ENCODE measurements around the gene COQ2.

COQ2 gene

DNA sequence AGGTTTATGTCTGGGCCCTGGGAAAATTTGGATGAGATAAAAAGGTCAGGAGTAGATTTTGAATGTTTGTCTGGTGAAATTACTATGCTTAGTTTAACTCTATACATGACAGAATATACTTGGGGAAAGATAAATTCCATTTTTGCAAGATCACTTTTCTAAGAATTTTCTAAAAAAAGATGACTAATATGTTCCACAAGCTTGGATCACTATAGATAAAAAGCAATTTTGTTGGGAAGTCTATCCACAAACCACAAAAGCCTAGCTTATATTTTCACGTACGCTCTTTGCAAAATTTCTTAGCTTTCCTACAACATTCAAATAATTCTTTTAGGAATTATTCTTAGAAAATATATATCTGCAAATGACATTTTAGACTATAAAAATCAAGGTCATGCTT, 20.6 kb upstream of the COQ2 start:
- no peak for TF ChIP-seq GATA3 (IDR thresholded peaks at IDR 0.05; ENCODE audit: low read depth, low read length)
- no peak for TF ChIP-seq GATA2 (IDR thresholded peaks at IDR 0.05; ENCODE audit: low read depth, low read length)

DNA sequence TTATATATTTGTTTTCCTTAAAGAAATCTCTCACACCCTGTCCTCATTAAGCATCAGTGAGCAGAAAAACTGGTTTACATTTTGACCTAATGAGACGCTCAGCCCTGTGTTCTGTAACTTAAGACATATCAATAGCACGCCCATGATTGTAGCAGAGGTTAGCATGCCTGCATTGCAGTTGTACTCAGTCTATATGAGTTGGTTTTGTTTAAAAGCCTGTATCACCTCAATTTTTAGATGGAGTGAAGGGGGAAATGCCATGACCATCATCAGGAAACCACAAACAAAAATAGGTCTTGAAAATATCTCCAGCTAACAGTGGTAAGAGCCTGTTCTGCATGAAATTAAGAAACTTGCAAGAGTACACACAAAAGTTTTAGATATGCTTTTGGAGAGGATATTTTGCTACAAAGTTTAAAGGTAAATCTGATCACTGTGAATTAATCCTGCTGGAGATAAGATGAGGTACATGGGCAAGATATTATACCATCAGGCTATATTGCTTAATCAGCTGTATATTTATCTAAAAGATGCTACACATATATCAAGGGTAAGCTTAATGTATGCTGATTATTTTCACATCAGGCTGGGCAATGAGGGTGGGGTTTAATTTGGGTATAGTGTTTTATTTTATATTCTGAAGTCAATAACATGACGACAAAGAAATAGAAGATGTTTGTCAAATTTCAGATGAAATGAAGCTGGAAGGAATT, 13.1 kb upstream of the COQ2 start:
- TF ChIP-seq GATA3 (IDR thresholded peaks at IDR 0.05; ENCODE audit: low read depth, low read length) (no peak), GATA2 (IDR thresholded peaks at IDR 0.05; ENCODE audit: low read depth, low read length) (no peak)

DNA sequence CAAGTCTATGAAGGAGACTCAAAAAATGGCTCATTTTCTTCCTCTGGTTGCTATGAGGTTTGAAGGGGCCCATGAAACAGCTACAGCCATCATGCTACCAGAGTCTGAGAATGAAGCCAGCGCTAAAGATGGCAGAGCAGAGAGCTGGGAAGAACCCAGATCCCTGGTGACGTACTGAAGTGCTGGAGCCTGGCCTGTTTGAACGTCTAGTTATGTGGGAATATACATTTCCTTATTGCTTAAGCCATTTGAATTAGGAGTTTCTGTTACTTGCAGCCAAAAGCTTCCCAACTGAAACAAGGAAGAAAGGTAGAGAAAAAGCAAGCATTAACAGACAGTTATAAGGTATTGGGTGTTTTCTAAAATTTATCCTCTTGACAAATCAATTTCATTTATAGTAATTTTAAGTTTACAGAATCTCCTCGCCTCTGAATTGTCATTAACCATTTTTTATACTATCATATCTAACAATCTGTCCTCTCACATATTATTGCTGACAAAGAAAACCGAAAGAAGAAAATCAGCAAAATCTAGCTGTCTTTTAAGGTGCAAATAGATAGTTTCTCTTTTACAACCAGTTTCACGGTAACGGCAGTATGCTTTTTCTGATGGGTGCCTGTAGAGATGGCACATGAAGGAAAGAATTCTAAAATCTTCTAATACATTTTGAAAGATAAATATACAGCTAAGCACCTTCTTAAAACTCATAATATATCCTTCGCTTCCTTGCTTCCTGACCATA, 8.9 kb upstream of the COQ2 start:
- TF ChIP-seq GATA3 (IDR thresholded peaks at IDR 0.05; ENCODE audit: low read depth, low read length) (no peak), GATA2 (IDR thresholded peaks at IDR 0.05; ENCODE audit: low read depth, low read length) (no peak)

DNA sequence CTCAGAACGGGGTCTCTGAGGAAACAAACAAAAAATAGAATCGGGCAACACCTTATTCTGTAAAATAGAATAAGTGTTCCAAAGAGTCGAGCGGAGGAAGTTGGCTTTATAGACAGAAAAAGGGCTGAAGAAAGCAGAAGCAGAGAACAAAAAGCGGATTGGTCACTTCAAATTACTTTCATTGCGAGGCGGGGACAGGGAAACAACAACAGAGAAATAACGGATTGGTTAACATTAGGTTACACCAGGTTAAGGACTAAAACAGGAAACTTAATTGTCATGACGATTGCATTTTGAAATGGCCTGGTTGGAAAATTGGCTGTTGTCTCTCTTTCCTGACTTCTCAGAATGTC, 433 bp upstream of the COQ2 start:
- TF ChIP-seq GATA3 (IDR thresholded peaks at IDR 0.05; ENCODE audit: low read depth, low read length) (no peak), GATA2 (IDR thresholded peaks at IDR 0.05; ENCODE audit: low read depth, low read length) (no peak)

DNA sequence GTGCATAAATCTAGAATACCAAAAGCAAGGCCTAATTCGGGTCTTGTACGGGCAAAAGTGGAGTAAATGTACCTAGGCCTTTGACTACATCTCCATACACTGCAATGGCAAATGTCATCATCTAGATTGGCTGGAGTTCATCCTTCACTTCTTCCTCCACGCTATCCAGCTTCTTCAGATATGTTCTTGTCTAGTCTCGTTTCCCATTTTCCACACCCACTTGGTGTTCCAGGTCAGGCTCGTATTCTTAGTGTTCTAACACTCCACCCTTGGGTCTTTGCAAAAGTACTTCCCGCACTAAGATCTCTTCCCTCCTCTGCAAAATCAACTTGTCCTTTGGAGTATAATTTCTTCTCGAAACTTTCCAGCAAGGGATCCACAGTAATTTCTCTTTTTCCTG, 1.4 kb downstream of the COQ2 start:
- TF ChIP-seq GATA2 (IDR thresholded peaks at IDR 0.05; ENCODE audit: low read depth, low read length) (no peak), GATA3 (IDR thresholded peaks at IDR 0.05; ENCODE audit: low read depth, low read length) (no peak)

DNA sequence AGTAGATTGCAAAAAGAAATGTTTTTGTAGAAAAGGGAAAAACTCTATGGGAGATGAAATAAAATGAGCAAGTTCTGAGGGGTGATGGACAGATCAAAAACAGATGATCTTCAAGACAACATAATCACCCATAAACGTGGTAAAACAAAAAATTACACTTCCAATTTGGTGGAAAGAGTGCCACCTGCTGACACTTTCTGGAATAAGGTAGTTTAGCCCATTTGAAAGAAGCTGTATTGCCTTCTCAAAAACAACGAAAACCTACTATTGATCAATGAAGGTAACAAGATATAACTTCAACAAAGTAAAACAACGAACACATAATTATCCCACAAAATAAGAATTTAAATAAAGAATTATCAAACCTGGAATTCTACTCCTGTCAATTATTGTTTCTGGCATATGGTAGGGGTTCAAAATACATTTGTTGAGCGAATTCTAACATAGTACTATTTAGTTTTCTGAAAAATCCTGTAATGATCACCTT, 2.5 kb downstream of the COQ2 start:
- no peak for TF ChIP-seq GATA3 (IDR thresholded peaks at IDR 0.05; ENCODE audit: low read depth, low read length)
- no peak for TF ChIP-seq GATA2 (IDR thresholded peaks at IDR 0.05; ENCODE audit: low read depth, low read length)

DNA sequence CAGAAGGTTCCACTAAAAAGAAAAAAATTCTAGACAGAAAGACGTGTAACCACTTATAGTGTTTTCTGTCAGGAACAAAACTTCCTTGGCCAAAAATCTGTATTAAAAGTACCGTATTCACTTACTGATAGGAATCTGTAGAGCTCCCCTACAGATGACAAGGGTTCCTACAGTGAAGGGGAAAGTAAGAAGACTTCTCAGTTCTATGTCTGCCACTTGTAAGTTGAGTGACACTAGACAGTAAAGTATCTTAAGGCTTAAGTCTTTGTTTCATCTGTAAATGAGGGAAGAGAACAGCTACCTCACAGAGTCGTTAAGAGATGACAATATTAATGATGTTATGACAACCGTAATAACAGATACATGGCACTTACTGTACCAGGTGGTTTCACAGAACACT, 3.3 kb downstream of the COQ2 start:
- 0 out of 2 replicates have a peak, but pooled peaks have one; percentile 5 for TF ChIP-seq GATA3 (IDR thresholded peaks at IDR 0.05; ENCODE audit: low read depth, low read length)
- no peak for TF ChIP-seq GATA2 (IDR thresholded peaks at IDR 0.05; ENCODE audit: low read depth, low read length)

DNA sequence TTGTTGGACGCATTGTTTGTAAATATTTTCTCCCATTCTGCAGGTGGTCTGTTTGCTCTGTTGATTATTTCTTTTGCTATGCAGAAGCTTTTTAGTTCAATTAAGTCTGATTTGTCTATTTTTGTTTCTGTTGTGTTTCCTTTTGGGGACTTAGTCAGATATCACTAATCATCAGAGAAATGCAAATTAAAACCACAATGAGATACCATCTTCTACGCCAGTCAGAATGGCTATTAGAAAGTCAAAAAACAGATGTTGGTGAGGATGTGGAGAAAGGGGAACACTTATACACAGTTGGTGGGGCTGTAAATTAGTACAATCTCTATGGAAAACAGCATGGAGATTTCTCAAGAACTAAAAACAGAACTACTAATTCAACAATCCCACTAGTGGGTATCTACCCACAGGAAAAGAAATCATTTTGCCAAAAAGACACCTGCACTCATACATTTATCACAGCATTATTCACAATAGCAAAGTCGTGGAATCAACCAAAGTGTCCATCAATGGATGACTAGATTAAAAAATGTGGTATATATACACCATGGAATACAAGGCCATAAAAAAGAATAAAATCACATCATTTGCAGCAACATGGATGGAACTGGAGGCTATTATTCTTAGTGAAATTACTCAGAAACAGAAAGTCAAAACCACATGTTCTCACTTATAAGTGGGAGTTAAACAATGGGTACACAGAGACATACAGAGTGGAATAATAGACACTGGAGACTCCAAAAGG, 8.1 kb downstream of the COQ2 start:
- TF ChIP-seq GATA3 (IDR thresholded peaks at IDR 0.05; ENCODE audit: low read depth, low read length) (no peak), GATA2 (IDR thresholded peaks at IDR 0.05; ENCODE audit: low read depth, low read length) (no peak)

DNA sequence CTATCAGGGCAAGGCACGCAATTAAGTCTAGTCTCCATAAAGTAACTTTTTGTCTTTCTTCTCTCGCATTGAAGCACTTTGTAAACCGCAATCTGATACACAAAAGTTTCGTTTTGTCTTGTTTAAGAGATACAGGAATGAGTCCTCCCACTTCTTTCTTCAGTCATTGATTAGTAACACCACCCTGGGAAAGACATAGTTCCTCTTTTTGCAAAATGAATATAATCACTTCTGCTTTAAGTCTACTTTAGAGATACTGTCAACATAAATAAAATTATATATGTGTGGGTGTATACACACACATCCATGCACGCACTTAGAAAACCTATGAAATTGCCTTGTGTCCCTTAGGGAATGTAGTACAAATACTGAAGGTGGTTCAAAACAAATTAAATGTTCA, 11.7 kb downstream of the COQ2 start:
- TF ChIP-seq GATA2 (IDR thresholded peaks at IDR 0.05; ENCODE audit: low read depth, low read length) (no peak), GATA3 (IDR thresholded peaks at IDR 0.05; ENCODE audit: low read depth, low read length) (no peak)

DNA sequence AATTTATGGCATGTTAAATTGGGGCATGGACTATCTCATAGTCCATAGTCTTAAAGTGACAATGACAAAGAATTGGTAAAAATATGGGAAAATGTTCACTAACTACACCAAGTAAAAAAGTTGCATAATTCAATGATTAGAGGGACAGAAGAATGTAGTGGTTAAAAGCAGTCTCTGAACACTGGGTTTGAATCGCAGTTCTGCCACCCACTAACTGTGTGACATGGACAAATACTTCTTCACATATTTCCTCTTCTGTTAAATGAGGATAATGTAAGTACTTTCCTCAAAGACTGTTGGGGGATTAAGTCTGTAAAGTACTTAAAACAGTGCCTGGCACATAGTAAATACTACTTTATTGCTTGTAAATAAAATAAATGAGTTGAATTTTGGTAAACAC, 15.3 kb downstream of the COQ2 start:
- no peak for TF ChIP-seq GATA3 (IDR thresholded peaks at IDR 0.05; ENCODE audit: low read depth, low read length)
- TF ChIP-seq GATA2 (IDR thresholded peaks at IDR 0.05; ENCODE audit: low read depth, low read length) = no peak

DNA sequence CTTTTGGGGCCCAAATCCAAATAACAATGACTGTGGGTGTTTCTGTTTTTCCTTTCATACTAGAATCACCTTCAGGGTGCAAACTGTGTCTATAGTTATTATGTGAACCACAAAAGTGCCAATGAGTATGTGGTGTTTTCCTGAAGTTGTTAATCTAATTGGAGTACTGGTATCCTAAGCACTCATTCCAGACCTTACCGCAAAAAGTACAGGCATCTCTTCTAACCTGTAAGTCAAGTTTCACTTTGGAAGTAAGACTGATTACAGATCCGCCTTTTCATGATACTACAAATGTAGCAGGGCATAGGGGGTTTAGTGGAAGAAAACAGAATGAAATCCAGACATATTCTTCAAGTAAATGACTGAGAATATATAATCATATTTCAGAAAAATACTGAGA, 16.1 kb downstream of the COQ2 start:
- TF ChIP-seq GATA3 (IDR thresholded peaks at IDR 0.05; ENCODE audit: low read depth, low read length) = no peak
- TF ChIP-seq GATA2 (IDR thresholded peaks at IDR 0.05; ENCODE audit: low read depth, low read length) = no peak

DNA sequence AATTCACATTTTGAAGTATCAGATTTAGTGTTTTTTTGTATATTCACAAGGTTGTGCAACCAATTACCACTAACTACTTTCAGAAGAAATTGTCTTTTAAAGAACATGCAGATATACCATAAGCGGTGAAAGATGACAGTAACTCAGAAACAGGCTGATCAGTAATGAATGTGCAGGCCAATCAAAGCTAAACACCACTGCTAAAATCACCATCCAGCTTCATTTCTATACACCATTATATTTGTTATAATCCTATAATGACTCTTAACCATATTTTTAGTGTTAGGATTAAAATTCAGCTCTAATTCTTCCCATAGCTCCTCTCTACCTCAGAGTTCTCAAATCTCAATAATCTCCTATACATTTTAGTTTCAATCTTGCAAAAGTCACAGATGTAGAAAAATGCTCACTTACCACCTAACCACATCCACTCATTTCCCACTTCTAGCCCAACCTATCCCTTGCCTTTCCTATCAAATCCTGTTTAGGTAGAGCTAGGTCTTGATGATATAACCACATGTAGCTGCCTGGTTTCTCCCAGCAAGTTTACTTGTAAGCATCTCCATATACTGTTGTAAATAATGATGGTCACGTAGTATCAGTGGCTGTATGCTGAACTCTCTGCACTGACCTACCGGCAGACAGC, 16.6 kb downstream of the COQ2 start:
- TF ChIP-seq GATA3 (IDR thresholded peaks at IDR 0.05; ENCODE audit: low read depth, low read length) = no peak

DNA sequence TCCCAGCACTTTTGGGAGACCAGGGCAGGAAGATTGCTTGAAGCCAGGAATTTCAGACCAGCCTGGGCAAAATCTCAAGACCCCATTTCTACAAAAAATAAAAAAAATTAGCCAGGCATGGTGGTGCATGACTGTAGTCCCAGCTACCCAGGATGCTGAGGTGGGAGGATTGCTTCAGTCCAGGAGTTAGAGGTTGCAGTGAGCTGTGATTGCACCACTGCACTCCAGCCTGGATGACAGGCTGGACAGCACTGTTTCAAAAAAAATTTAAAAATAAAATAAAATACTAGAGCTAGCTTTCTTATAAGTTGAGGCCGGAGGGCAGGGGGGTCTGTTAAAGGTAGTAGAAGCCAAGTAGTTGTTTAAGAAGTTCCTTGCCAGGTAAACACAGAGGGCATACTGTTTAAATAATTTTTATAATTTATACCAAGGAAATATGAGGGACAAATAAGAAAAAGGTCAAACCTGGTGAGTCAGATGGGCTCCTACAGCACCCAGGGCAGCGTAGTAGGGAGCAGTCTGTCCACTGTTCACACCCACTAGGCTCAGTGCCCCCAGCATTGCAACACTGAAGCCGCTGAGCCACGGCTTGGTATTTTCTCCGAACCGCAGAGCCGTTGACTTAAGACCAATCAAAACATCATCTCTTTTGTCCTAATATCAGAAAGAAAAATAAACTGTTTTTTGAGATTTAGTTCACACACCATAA, 17.3 kb downstream of the COQ2 start:
- TF ChIP-seq GATA2 (IDR thresholded peaks at IDR 0.05; ENCODE audit: low read depth, low read length) (no peak), GATA3 (IDR thresholded peaks at IDR 0.05; ENCODE audit: low read depth, low read length) (no peak)

DNA sequence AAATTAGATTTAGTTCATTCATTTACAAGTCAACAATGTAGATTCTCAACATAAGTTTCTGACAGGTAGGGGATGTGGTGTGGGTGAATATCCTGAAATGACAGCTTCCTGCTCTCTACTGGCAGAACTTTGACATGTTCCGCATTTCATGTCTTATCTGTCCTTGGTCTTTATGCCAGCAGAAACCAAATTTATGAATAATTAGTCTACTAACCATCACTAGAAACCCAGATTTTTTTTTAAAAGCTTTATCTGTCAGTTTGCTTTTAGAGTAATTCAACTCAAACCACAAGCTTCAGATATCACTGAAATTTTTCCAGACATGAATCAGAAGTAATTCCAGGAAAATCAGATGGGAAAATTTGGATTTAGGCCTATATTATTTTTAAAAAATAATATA, 17.9 kb downstream of the COQ2 start:
- TF ChIP-seq GATA2 (IDR thresholded peaks at IDR 0.05; ENCODE audit: low read depth, low read length) (no peak), GATA3 (IDR thresholded peaks at IDR 0.05; ENCODE audit: low read depth, low read length) (no peak)
